ENCODE results near the gene MOB4. TPM values are rescaled to one million over a fixed set of nuclear protein-coding genes. Genes with fewer than 3 reads are reported as not detected.
"Not testable (repeated sequence)": the region's sequence is repeated elsewhere in the genome, so short reads cannot be mapped to it uniquely, and the experiment has no call there.

MOB4 gene
- total and polyA plus RNA-seq, 10 of the 15 experiments (the other 5 are each of a cell fraction or from before 2014, with no cell fraction given), result 13.5 to 44.2 (median 32.4) TPM

- in situ Hi-C loops (cut with MboI) (no loop called here), intact Hi-C loops (cut with micrococcal nuclease; ENCODE audit: unreplicated experiment) (no loop called here)
- ChIA-PET CTCF (interaction anchor here (0.6 kb wide), 1 partner anchor 90 kb away, joined by 3 read pairs; no protein-coding TSS in a partner anchor), RAD21 (ENCODE audit: unreplicated experiment) (no interaction called here), SMC1A (ENCODE audit: uncharacterized antibody, unreplicated experiment) (interaction anchor here (1.2 kb wide), 1 partner anchor 18 kb away, joined by 3 read pairs; no protein-coding TSS in a partner anchor), POLR2A (no interaction called here)
- FAIRE-seq (no peak), DNase-seq (ENCODE audit: low read depth, low spot score) (no peak), ATAC-seq (no peak)
- H3K27me3 ChIP-seq (replicated peaks in 1 of 2; ENCODE audit: control insufficient read depth in 2 of 2, insufficient read depth in 2 of 2, low read length in 1 of 2), result no peaks in the 10 kb centered on the region
- H4K20me1 ChIP-seq (ENCODE audit: control insufficient read depth, insufficient read depth), result no peaks in the 10 kb centered on the region
- no peak overlapping the region for H3K9ac ChIP-seq (ENCODE audit: control insufficient read depth, insufficient read depth, low read length)
- H3K4me1 ChIP-seq (ENCODE audit: control insufficient read depth, insufficient read depth, low read length), result no peaks in the 10 kb centered on the region
- 100% methylated on average over 7 of the region's 9 CpGs for WGBS (ENCODE audit: insufficient coverage, insufficient replicate concordance, low lambda C conversion rate, missing lambda C conversion rate)
- no peak overlapping the region for H3K4me2 ChIP-seq (ENCODE audit: control insufficient read depth, insufficient read depth)
- TF ChIP-seq POLR2A (IDR thresholded peaks at IDR 0.05; ENCODE audit: low read depth, low read length) (peak; percentile 16; the same call in 1 of the 2 replicates), MTA2 (IDR thresholded peaks at IDR 0.05; ENCODE audit: low read depth) (no peak)
- H3K79me2 ChIP-seq (ENCODE audit: control insufficient read depth, insufficient read depth, low read length), result no peaks in the 10 kb centered on the region
- H2AFZ ChIP-seq (ENCODE audit: control insufficient read depth, low read depth, low read length), result no peak overlapping the region
- H3K9me3 ChIP-seq (replicated peaks; ENCODE audit: control insufficient read depth, insufficient read depth, low read length), result peaks cover 7% of the 10 kb centered on the region; the same call in 2 of the 3 replicates
- H3K27ac ChIP-seq (ENCODE audit: control insufficient read depth, insufficient read depth), result no peak overlapping the region
- BruUV-seq (replicated peaks), result no TSS peak
- no peak overlapping the region for H3K4me3 ChIP-seq
- peaks cover 0 to 3% of the 10 kb centered on the region in 2 experiments; a peak in 3 of 4 replicates for H3K36me3 ChIP-seq (ENCODE audit: control insufficient read depth in 2 of 2, insufficient read depth in 2 of 2, low read length in 1 of 2)
These were observed 35.5 kb upstream of the MOB4 start for GRCh38 chr2:197480165-197481036.

- H3K9me3 ChIP-seq (replicated peaks; ENCODE audit: control insufficient read depth, insufficient read depth, low read length); ATAC-seq; H3K27ac ChIP-seq (ENCODE audit: control insufficient read depth, insufficient read depth); H4K20me1 ChIP-seq (ENCODE audit: control insufficient read depth, insufficient read depth); H3K4me2 ChIP-seq (ENCODE audit: control insufficient read depth, insufficient read depth); RAD21 ChIA-PET (ENCODE audit: unreplicated experiment); in situ Hi-C loops (cut with MboI); H3K4me1 ChIP-seq (ENCODE audit: control insufficient read depth, insufficient read depth, low read length); H3K27me3 ChIP-seq (replicated peaks in 1 of 2; ENCODE audit: control insufficient read depth in 2 of 2, insufficient read depth in 2 of 2, low read length in 1 of 2); H3K79me2 ChIP-seq (ENCODE audit: control insufficient read depth, insufficient read depth, low read length); intact Hi-C loops (cut with micrococcal nuclease; ENCODE audit: unreplicated experiment); DNase-seq (ENCODE audit: low read depth, low spot score); H3K4me3 ChIP-seq; BruUV-seq (replicated peaks); H2AFZ ChIP-seq (ENCODE audit: control insufficient read depth, low read depth, low read length); H3K9ac ChIP-seq (ENCODE audit: control insufficient read depth, insufficient read depth, low read length); FAIRE-seq: not testable (repeated sequence)
- CTCF ChIA-PET, result interaction anchor here (0.7 kb wide), 1 partner anchor 9 kb away, joined by 3 read pairs; no protein-coding TSS in a partner anchor
- POLR2A ChIA-PET, result interaction anchor here (0.6 kb wide), 2 partner anchors 9 to 54 kb away, joined by 4 to 6 read pairs; no protein-coding TSS in a partner anchor
- SMC1A ChIA-PET (ENCODE audit: uncharacterized antibody, unreplicated experiment), result interaction anchor here (1.2 to 1.8 kb wide), 3 partner anchors 11 to 222 kb away, joined by 3 to 5 read pairs (median 4); no protein-coding TSS in a partner anchor
- peaks cover 3 to 22% of the 10 kb centered on the region in 2 experiments for H3K36me3 ChIP-seq (ENCODE audit: control insufficient read depth in 2 of 2, insufficient read depth in 2 of 2, low read length in 1 of 2)
- peak; percentile 14; the same call in 1 of the 2 replicates for TF ChIP-seq PKNOX1 (IDR thresholded peaks at IDR 0.05)
- WGBS (ENCODE audit: insufficient coverage, insufficient replicate concordance, low lambda C conversion rate, missing lambda C conversion rate), result 98% methylated on average over 3 of the region's 3 CpGs
These were observed 31.6 kb upstream of the MOB4 start for GRCh38 chr2:197484248-197484647.
